ENCODE data around the gene KCNMA1. TPM values are rescaled to one million over a fixed set of nuclear protein-coding genes. Genes with fewer than 3 reads are reported as not detected.

Gene KCNMA1
- total and polyA plus RNA-seq, 8 donors = 2.8 to 21.1 (median 4.3) TPM

DNA sequence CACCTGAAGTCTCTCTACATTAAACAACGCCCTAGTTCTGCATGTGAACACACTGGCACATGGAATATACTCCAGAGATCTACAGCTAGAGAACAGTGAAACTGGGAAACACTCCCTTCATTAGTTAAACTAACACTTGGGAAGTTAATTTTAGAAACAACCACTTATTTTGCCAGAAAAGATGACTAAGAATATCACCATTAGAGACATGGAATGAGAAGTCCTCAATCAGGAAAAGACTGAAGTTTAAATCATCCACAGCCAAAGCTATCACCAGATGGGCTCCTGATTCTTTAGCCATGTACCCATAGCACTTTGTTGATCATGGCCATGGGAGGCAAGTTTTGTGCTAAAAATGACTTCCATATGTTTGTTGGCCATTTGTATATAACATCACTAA, 719.5 kb downstream of the KCNMA1 start:
- no peaks in the 10 kb centered on the region for H3K9me3 ChIP-seq
- H3K36me3 ChIP-seq = no peaks in the 10 kb centered on the region
- no peak for DNase-seq
- no peaks in the 10 kb centered on the region for H3K4me1 ChIP-seq
- no peak overlapping the region for H3K4me3 ChIP-seq
- intact Hi-C loops (cut with DNase I) = no loop called here
- no peaks in the 10 kb centered on the region for H3K27me3 ChIP-seq
- no peak for ATAC-seq
- no peak overlapping the region for H3K27ac ChIP-seq
- TF ChIP-seq, protein P1, sequence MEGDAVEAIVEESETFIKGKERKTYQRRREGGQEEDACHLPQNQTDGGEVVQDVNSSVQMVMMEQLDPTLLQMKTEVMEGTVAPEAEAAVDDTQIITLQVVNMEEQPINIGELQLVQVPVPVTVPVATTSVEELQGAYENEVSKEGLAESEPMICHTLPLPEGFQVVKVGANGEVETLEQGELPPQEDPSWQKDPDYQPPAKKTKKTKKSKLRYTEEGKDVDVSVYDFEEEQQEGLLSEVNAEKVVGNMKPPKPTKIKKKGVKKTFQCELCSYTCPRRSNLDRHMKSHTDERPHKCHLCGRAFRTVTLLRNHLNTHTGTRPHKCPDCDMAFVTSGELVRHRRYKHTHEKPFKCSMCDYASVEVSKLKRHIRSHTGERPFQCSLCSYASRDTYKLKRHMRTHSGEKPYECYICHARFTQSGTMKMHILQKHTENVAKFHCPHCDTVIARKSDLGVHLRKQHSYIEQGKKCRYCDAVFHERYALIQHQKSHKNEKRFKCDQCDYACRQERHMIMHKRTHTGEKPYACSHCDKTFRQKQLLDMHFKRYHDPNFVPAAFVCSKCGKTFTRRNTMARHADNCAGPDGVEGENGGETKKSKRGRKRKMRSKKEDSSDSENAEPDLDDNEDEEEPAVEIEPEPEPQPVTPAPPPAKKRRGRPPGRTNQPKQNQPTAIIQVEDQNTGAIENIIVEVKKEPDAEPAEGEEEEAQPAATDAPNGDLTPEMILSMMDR (IDR thresholded peaks at IDR 0.05) = no peak

DNA sequence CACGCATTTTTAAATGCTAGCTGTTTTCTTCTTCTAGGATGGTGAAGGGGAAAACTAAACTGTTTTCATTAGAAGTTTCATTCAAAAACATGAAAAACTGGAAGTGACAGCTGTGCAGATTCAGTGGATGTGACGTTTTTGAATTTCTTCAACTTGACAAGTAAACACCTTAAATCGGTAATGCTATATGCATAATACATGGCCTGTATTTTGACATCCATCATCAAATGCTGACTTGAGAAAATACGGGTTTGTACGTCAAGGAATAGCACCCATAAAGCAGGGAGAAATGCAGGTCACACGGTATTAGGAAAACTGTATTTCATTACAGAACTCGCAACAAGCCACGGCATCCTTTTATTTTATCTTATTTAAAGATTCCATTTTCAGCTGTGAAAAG, 720.5 kb downstream of the KCNMA1 start:
- ATAC-seq = no peak
- H3K27me3 ChIP-seq = no peaks in the 10 kb centered on the region

DNA sequence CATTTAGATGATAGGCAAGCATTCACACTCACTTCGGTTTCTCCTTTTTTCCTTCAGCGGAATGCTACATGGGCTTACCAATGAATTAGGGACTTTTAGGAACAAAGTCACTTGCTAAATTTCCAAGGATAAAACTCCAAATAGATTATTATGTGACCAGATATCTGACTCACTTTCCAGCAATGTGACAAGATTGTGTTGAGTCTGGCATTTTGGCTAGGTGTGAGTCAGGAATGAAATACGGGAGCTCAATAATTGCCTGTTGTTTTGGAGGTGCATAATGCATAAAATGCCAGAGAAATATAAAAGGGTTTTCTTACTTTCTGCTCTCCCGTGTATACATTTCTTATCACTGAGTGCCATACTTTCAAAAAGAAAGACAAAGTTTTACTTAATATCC, 721.1 kb downstream of the KCNMA1 start:
- ATAC-seq = no peak
- Histone ChIP-seq H3K27me3 (no peaks in the 10 kb centered on the region), H3K36me3 (no peaks in the 10 kb centered on the region), H3K4me3 (no peak overlapping the region), H3K27ac (no peak overlapping the region), H3K4me1 (no peaks in the 10 kb centered on the region), H3K9me3 (no peaks in the 10 kb centered on the region)
- DNase-seq = no peak
- intact Hi-C loops (cut with DNase I) = no loop called here
- TF ChIP-seq, protein P1 (IDR thresholded peaks at IDR 0.05) = no peak

More for the DNA sequence above, 720.5 kb downstream of the KCNMA1 start:
- Histone ChIP-seq H3K27ac (no peak overlapping the region), H3K4me3 (no peak overlapping the region), H3K36me3 (no peaks in the 10 kb centered on the region), H3K9me3 (no peaks in the 10 kb centered on the region), H3K4me1 (no peaks in the 10 kb centered on the region)
- intact Hi-C loops (cut with DNase I) = no loop called here
- TF ChIP-seq, protein P1 (IDR thresholded peaks at IDR 0.05) = no peak
- no peak for DNase-seq

DNA sequence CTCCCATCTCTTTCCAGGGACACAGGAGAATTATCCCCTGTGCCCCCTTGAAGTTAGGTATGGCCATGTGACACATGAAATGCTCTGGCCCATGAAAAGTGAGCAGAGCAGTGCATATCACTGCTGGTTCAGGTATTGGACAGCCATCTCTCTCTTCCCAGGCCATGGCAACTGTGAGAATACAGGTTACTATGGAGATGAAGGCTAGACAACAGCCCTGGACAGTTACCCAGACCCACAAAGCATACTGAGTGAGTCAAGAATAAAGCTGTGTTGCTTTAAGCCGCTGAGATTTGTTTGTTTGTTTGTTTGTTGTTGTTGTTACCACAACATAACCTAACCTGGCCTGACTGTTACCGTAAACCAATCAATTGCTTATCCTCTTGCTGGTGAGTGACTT, 722.3 kb downstream of the KCNMA1 start:
- no peak for DNase-seq
- TF ChIP-seq, protein P1 (IDR thresholded peaks at IDR 0.05) = no peak
- H3K4me3 ChIP-seq = no peak overlapping the region
- no peaks in the 10 kb centered on the region for H3K27me3 ChIP-seq
- no peak overlapping the region for H3K27ac ChIP-seq
- no peaks in the 10 kb centered on the region for H3K36me3 ChIP-seq
- no peaks in the 10 kb centered on the region for H3K9me3 ChIP-seq
- intact Hi-C loops (cut with DNase I) = no loop called here
- ATAC-seq = no peak
- H3K4me1 ChIP-seq = no peaks in the 10 kb centered on the region

DNA sequence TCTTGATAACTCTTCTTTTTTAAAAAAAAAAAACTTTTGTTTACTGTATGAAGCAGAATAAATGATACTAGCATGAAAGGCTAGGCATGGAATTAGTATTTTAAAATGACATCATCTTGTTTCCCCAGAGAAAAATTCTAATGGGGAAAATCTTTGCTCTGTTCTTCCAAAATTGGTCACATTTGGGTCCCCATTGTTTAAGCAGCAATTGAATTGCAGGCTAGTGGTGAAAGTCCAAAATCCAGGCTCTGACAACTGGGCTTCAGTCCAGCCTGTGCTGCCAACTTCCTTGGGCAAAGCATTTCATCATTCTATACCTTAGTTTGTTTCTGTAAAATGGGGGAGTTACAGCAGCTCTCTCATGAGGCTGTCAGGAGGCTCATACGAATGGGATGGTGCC, 726.4 kb downstream of the KCNMA1 start:
- TF ChIP-seq, protein P1 (IDR thresholded peaks at IDR 0.05) = no peak
- Histone ChIP-seq H3K27me3 (no peaks in the 10 kb centered on the region), H3K4me1 (no peaks in the 10 kb centered on the region), H3K36me3 (no peaks in the 10 kb centered on the region), H3K9me3 (no peaks in the 10 kb centered on the region), H3K4me3 (no peak overlapping the region), H3K27ac (no peak overlapping the region)
- DNase-seq (no peak), ATAC-seq (no peak)
- intact Hi-C loops (cut with DNase I) = no loop called here

Measured in left lung (tissue), 10 donors.